HepG2 (cell line): ENCODE data around the gene PLVAP. TPM values are rescaled to one million over a fixed set of nuclear protein-coding genes. Genes with fewer than 3 reads are reported as not detected.

ENCODE experiments used
- MXD4 ChIP-seq: IDR thresholded peaks from 2 replicates; pipeline ENCODE4 v1.6.1; 2016; ENCODE audit warnings: mild to moderate bottlenecking, missing biosample characterization, missing genetic modification reagents
- MYPOP ChIP-seq: sonication (generic); formaldehyde crosslinking; IDR thresholded peaks from 2 replicates; pipeline ENCODE4 v1.8.1; 2023; ENCODE audit warnings: mild to moderate bottlenecking, moderate library complexity, missing genetic modification reagents
- PHF20 ChIP-seq: sonication (generic); formaldehyde crosslinking; IDR thresholded peaks from 2 replicates; pipeline ENCODE4 v1.5.0; 2020; ENCODE audit warnings: mild to moderate bottlenecking, missing genetic modification reagents
- PHF8 ChIP-seq: sonication (generic); formaldehyde crosslinking; IDR thresholded peaks from 2 replicates; pipeline ENCODE4 v1.5.0; 2020; ENCODE audit warnings: missing genetic modification reagents
- PRDM10 ChIP-seq: sonication (generic); formaldehyde crosslinking; IDR thresholded peaks from 2 replicates; pipeline ENCODE4 v1.4.0; 2020; ENCODE audit warnings: low read depth, missing genetic modification reagents
- PRPF4 ChIP-seq: fragments of 200-400 bp; formaldehyde crosslinking; IDR thresholded peaks from 2 replicates; pipeline ENCODE4 v1.6.1; 2016; ENCODE audit warnings: low read length, low read depth; ENCODE audit not compliant: poor library complexity, severe bottlenecking
- RFX3 ChIP-seq: IDR thresholded peaks from 2 replicates; pipeline ENCODE4 v1.6.1; 2016; ENCODE audit warnings: missing biosample characterization, missing genetic modification reagents
- SETDB1 ChIP-seq: sonication (generic); formaldehyde crosslinking; IDR thresholded peaks from 2 replicates; pipeline ENCODE4 v1.5.1; 2020; ENCODE audit warnings: missing genetic modification reagents, mild to moderate bottlenecking, borderline replicate concordance
- WIZ ChIP-seq: sonication (generic); formaldehyde crosslinking; IDR thresholded peaks from 2 replicates; pipeline ENCODE4 v1.5.1; 2020; ENCODE audit warnings: mild to moderate bottlenecking, missing genetic modification reagents
- ZFYVE20 ChIP-seq: sonication (generic); formaldehyde crosslinking; IDR thresholded peaks from 2 replicates; pipeline ENCODE4 v1.8.0; 2023; ENCODE audit warnings: low read depth, mild to moderate bottlenecking, moderate library complexity, missing genetic modification reagents, borderline replicate concordance
- ZKSCAN5 ChIP-seq: sonication (generic); formaldehyde crosslinking; IDR thresholded peaks from 2 replicates; pipeline ENCODE4 v1.5.1; 2020; ENCODE audit warnings: mild to moderate bottlenecking, missing genetic modification reagents
- ZNF12 ChIP-seq: sonication (generic); formaldehyde crosslinking; IDR thresholded peaks from 2 replicates; pipeline ENCODE4 v1.5.0; 2020; ENCODE audit warnings: missing genetic modification reagents
- ZNF468 ChIP-seq: sonication (generic); formaldehyde crosslinking; IDR thresholded peaks from 2 replicates; pipeline ENCODE4 v1.8.0; 2022; ENCODE audit warnings: mild to moderate bottlenecking, moderate library complexity, missing genetic modification reagents
- ZNF576 ChIP-seq: sonication (generic); formaldehyde crosslinking; IDR thresholded peaks from 2 replicates; pipeline ENCODE4 v1.4.0; 2020; ENCODE audit warnings: mild to moderate bottlenecking, missing genetic modification reagents
- ZSCAN30 ChIP-seq: sonication (generic); formaldehyde crosslinking; IDR thresholded peaks from 2 replicates; pipeline ENCODE4 v1.5.0; 2020; ENCODE audit warnings: mild to moderate bottlenecking, missing genetic modification reagents
- polyA plus RNA-seq, 8 experiments: library from polyadenylated mRNA; depleted of rRNA in 3 of 8; stranded (reverse) in 7 of 8; unstranded in 1 of 8; fragments of >200 nt; fragmentation: Illumina TruSeq in 4 of 8; extraction: Trizol in 4 of 8; gene quantifications; 2 replicates each; pipeline versions ENCODE4 v1.2.1 to v1.2.3, GENCODE V29; 2011 to 2016; ENCODE audit warnings: low read depth in 4 of 8, missing spikeins in 1 of 8, mixed read lengths in 1 of 8; ENCODE audit not compliant: insufficient read depth in 1 of 8
- total RNA-seq, 5 experiments: library from RNA; depleted of rRNA; stranded (reverse); fragments of >200 nt; fragmentation: Illumina TruSeq; extraction: Trizol; gene quantifications; 2 replicates each; pipeline ENCODE4 v1.2.3, GENCODE V29; 2016; ENCODE audit warnings: low read depth in 1 of 5
- TF ChIP-seq, protein P1 (sequence below): sonication (generic); formaldehyde crosslinking; conservative IDR thresholded peaks from 2 replicates; pipeline ENCODE4 v1.4.0; 2020; ENCODE audit warnings: missing genetic modification reagents
- TF ChIP-seq, protein P2 (sequence below): sonication (generic); formaldehyde crosslinking; IDR thresholded peaks from 2 replicates; pipeline ENCODE4 v1.4.0; 2020; ENCODE audit warnings: missing genetic modification reagents, borderline replicate concordance

PLVAP gene
- total and polyA plus RNA-seq, 2 of the 13 experiments (the other 11 are each of a cell fraction or from before 2014, with no cell fraction given) = 0.26 TPM; not detected in 1

- TF ChIP-seq ZNF576 (CRISPR knock-in tag) (no peak), PRDM10 (peak; percentile 16; the same call in 1 of the 2 replicates), ZKSCAN5 (CRISPR knock-in tag) (no peak), PRPF4 (no peak), RFX3 (CRISPR knock-in tag) (no peak), ZSCAN30 (no peak), SETDB1 (CRISPR knock-in tag) (no peak), MYPOP (CRISPR knock-in tag) (0 out of 2 replicates have a peak, but pooled peaks have one; percentile 4), ZNF12 (CRISPR knock-in tag) (no peak), ZFYVE20 (no peak), MXD4 (CRISPR knock-in tag) (no peak), ZNF468 (CRISPR knock-in tag) (no peak), WIZ (CRISPR knock-in tag) (no peak), PHF8 (peak; percentile 79), PHF20 (CRISPR knock-in tag) (peak; percentile 84)
- TF ChIP-seq, protein P1, sequence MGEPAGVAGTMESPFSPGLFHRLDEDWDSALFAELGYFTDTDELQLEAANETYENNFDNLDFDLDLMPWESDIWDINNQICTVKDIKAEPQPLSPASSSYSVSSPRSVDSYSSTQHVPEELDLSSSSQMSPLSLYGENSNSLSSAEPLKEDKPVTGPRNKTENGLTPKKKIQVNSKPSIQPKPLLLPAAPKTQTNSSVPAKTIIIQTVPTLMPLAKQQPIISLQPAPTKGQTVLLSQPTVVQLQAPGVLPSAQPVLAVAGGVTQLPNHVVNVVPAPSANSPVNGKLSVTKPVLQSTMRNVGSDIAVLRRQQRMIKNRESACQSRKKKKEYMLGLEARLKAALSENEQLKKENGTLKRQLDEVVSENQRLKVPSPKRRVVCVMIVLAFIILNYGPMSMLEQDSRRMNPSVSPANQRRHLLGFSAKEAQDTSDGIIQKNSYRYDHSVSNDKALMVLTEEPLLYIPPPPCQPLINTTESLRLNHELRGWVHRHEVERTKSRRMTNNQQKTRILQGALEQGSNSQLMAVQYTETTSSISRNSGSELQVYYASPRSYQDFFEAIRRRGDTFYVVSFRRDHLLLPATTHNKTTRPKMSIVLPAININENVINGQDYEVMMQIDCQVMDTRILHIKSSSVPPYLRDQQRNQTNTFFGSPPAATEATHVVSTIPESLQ (CRISPR knock-in tag) = no peak
- TF ChIP-seq, protein P2, sequence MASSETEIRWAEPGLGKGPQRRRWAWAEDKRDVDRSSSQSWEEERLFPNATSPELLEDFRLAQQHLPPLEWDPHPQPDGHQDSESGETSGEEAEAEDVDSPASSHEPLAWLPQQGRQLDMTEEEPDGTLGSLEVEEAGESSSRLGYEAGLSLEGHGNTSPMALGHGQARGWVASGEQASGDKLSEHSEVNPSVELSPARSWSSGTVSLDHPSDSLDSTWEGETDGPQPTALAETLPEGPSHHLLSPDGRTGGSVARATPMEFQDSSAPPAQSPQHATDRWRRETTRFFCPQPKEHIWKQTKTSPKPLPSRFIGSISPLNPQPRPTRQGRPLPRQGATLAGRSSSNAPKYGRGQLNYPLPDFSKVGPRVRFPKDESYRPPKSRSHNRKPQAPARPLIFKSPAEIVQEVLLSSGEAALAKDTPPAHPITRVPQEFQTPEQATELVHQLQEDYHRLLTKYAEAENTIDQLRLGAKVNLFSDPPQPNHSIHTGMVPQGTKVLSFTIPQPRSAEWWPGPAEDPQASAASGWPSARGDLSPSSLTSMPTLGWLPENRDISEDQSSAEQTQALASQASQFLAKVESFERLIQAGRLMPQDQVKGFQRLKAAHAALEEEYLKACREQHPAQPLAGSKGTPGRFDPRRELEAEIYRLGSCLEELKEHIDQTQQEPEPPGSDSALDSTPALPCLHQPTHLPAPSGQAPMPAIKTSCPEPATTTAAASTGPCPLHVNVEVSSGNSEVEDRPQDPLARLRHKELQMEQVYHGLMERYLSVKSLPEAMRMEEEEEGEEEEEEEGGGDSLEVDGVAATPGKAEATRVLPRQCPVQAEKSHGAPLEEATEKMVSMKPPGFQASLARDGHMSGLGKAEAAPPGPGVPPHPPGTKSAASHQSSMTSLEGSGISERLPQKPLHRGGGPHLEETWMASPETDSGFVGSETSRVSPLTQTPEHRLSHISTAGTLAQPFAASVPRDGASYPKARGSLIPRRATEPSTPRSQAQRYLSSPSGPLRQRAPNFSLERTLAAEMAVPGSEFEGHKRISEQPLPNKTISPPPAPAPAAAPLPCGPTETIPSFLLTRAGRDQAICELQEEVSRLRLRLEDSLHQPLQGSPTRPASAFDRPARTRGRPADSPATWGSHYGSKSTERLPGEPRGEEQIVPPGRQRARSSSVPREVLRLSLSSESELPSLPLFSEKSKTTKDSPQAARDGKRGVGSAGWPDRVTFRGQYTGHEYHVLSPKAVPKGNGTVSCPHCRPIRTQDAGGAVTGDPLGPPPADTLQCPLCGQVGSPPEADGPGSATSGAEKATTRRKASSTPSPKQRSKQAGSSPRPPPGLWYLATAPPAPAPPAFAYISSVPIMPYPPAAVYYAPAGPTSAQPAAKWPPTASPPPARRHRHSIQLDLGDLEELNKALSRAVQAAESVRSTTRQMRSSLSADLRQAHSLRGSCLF = no peak
Observed at GRCh38 chr19:17309198-17309964, 67.8 kb downstream of the PLVAP start, which contains the start of gene DDA1 (continued).
